HepG2 (cell line): Measurements from ENCODE around the gene NHERF2. TPM values are rescaled to one million over a fixed set of nuclear protein-coding genes. Genes with fewer than 3 reads are reported as not detected.
A peak's percentile ranks its signal among the peaks of the same experiment; 100 is the strongest.

Experiments
- ELF1 ChIP-seq: sonication (generic); formaldehyde crosslinking; IDR thresholded peaks from 2 replicates; pipeline ENCODE4 v1.4.0; 2020; ENCODE audit warnings: missing genetic modification reagents
- FOXK2 ChIP-seq: fragments of 450-650 bp; IDR thresholded peaks from 2 replicates; pipeline ENCODE4 v1.6.1; 2016
- GABPB1 ChIP-seq: IDR thresholded peaks from 2 replicates; pipeline ENCODE4 v1.6.1; 2016; ENCODE audit warnings: mild to moderate bottlenecking, missing genetic modification reagents, moderate library complexity, missing compliant biosample characterization
- HDAC6 ChIP-seq: fragments of 200-600 bp; sonication (generic); IDR thresholded peaks from 2 replicates; pipeline ENCODE4 v1.7.0; 2017; ENCODE audit warnings: mild to moderate bottlenecking, antibody characterized with exemption, low read length, low read depth
- HES4 ChIP-seq: sonication (generic); formaldehyde crosslinking; IDR thresholded peaks from 2 replicates; pipeline ENCODE4 v1.9.0; 2021; ENCODE audit warnings: mild to moderate bottlenecking, missing genetic modification reagents, borderline replicate concordance
- KDM2A ChIP-seq: sonication (generic); formaldehyde crosslinking; IDR thresholded peaks from 2 replicates; pipeline ENCODE4 v1.4.0; 2020; ENCODE audit warnings: low read depth, missing genetic modification reagents, borderline replicate concordance
- NR2F1 ChIP-seq, 2 experiments: fragments of 450-650 bp in 1 of 2; formaldehyde crosslinking in 1 of 2; IDR thresholded peaks; 2 replicates each; pipeline versions ENCODE4 v1.5.0 to v1.6.1; 2016 to 2020; ENCODE audit warnings: mild to moderate bottlenecking in 1 of 2, missing compliant biosample characterization in 1 of 2, missing genetic modification reagents in 1 of 2, moderate library complexity in 1 of 2
- NR2F6 ChIP-seq, 2 experiments: IDR thresholded peaks; 2 replicates each; pipeline ENCODE4 v1.6.1; 2016; ENCODE audit warnings: antibody characterized with exemption in 1 of 2, mild to moderate bottlenecking in 1 of 2
- ZNF138 ChIP-seq: sonication (generic); formaldehyde crosslinking; IDR thresholded peaks from 2 replicates; pipeline ENCODE4 v1.5.0; 2020; ENCODE audit warnings: mild to moderate bottlenecking, low read depth, missing genetic modification reagents
- ZNF335 ChIP-seq: sonication (generic); formaldehyde crosslinking; IDR thresholded peaks from 2 replicates; pipeline ENCODE4 v1.4.0; 2020; ENCODE audit warnings: missing genetic modification reagents
- ZNF460 ChIP-seq: sonication (generic); formaldehyde crosslinking; IDR thresholded peaks from 2 replicates; pipeline ENCODE4 v1.5.1; 2020; ENCODE audit warnings: missing genetic modification reagents, mild to moderate bottlenecking, borderline replicate concordance
- ZNF484 ChIP-seq: sonication (generic); formaldehyde crosslinking; IDR thresholded peaks from 2 replicates; pipeline ENCODE4 v1.5.1; 2020; ENCODE audit warnings: mild to moderate bottlenecking, low read depth, missing genetic modification reagents, borderline replicate concordance
- ZNF749 ChIP-seq: sonication (generic); formaldehyde crosslinking; IDR thresholded peaks from 2 replicates; pipeline ENCODE4 v1.8.0; 2022; ENCODE audit warnings: mild to moderate bottlenecking, missing genetic modification reagents, moderate library complexity, borderline replicate concordance
- polyA plus RNA-seq, 8 experiments: library from polyadenylated mRNA; depleted of rRNA in 3 of 8; stranded (reverse) in 7 of 8; unstranded in 1 of 8; fragments of >200 nt; fragmentation: Illumina TruSeq in 4 of 8; extraction: Trizol in 4 of 8; gene quantifications; 2 replicates each; pipeline versions ENCODE4 v1.2.1 to v1.2.3, GENCODE V29; 2011 to 2016; ENCODE audit warnings: low read depth in 4 of 8, missing spikeins in 1 of 8, mixed read lengths in 1 of 8; ENCODE audit not compliant: insufficient read depth in 1 of 8
- total RNA-seq, 5 experiments: library from RNA; depleted of rRNA; stranded (reverse); fragments of >200 nt; fragmentation: Illumina TruSeq; extraction: Trizol; gene quantifications; 2 replicates each; pipeline ENCODE4 v1.2.3, GENCODE V29; 2016; ENCODE audit warnings: low read depth in 1 of 5
- TF ChIP-seq, protein P1 (sequence below): sonication (generic); formaldehyde crosslinking; IDR thresholded peaks from 2 replicates; pipeline ENCODE4 v1.4.0; 2020; ENCODE audit warnings: mild to moderate bottlenecking, missing genetic modification reagents
- TF ChIP-seq, protein P2 (sequence below): sonication (generic); formaldehyde crosslinking; IDR thresholded peaks from 2 replicates; pipeline ENCODE4 v1.4.0; 2020; ENCODE audit warnings: missing genetic modification reagents
- TF ChIP-seq, protein P3 (sequence below): sonication (generic); formaldehyde crosslinking; IDR thresholded peaks from 2 replicates; pipeline ENCODE4 v1.9.0; 2021; ENCODE audit warnings: missing genetic modification reagents, borderline replicate concordance

The NHERF2 gene
- total and polyA plus RNA-seq, 2 of the 13 experiments (the other 11 are each of a cell fraction or from before 2014, with no cell fraction given): 23.7 to 39.3 TPM

DNA sequence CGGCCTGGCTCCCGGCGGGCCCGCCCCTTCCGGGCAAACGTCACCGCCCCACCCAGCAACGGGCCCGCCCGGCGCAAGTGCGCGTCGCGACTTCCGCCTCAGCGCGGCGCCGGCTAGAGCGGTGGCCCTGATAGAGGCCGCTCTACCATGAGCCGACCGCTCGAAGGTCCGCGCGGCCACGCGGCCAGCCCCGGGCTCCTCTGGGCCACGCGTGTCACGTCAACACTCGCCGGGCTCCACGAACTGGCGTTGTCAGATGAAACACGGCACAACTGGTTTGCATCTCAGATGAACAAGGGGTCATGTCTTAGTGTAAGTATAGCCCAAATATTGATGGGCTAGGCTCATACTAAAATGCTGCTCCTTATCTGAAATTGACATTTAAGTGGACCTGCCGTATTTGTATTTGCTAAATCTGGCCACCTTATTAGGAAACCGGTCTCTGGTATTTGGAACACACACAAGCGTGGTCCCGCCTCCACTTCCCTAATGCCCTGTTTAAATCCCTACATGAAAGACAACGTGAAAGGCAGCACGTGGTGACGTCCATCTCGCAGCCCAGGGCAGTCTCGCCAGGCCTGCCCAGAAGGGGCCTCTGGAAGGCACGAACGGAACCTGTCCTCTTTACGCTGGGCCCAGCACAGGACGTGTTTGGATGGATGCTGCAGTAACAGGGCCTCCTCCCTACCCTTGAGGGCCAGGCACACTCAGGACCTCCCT is 16.8 kb upstream of the NHERF2 start, which contains the start of gene ZNF598 (continued):
- TF ChIP-seq, protein P1, sequence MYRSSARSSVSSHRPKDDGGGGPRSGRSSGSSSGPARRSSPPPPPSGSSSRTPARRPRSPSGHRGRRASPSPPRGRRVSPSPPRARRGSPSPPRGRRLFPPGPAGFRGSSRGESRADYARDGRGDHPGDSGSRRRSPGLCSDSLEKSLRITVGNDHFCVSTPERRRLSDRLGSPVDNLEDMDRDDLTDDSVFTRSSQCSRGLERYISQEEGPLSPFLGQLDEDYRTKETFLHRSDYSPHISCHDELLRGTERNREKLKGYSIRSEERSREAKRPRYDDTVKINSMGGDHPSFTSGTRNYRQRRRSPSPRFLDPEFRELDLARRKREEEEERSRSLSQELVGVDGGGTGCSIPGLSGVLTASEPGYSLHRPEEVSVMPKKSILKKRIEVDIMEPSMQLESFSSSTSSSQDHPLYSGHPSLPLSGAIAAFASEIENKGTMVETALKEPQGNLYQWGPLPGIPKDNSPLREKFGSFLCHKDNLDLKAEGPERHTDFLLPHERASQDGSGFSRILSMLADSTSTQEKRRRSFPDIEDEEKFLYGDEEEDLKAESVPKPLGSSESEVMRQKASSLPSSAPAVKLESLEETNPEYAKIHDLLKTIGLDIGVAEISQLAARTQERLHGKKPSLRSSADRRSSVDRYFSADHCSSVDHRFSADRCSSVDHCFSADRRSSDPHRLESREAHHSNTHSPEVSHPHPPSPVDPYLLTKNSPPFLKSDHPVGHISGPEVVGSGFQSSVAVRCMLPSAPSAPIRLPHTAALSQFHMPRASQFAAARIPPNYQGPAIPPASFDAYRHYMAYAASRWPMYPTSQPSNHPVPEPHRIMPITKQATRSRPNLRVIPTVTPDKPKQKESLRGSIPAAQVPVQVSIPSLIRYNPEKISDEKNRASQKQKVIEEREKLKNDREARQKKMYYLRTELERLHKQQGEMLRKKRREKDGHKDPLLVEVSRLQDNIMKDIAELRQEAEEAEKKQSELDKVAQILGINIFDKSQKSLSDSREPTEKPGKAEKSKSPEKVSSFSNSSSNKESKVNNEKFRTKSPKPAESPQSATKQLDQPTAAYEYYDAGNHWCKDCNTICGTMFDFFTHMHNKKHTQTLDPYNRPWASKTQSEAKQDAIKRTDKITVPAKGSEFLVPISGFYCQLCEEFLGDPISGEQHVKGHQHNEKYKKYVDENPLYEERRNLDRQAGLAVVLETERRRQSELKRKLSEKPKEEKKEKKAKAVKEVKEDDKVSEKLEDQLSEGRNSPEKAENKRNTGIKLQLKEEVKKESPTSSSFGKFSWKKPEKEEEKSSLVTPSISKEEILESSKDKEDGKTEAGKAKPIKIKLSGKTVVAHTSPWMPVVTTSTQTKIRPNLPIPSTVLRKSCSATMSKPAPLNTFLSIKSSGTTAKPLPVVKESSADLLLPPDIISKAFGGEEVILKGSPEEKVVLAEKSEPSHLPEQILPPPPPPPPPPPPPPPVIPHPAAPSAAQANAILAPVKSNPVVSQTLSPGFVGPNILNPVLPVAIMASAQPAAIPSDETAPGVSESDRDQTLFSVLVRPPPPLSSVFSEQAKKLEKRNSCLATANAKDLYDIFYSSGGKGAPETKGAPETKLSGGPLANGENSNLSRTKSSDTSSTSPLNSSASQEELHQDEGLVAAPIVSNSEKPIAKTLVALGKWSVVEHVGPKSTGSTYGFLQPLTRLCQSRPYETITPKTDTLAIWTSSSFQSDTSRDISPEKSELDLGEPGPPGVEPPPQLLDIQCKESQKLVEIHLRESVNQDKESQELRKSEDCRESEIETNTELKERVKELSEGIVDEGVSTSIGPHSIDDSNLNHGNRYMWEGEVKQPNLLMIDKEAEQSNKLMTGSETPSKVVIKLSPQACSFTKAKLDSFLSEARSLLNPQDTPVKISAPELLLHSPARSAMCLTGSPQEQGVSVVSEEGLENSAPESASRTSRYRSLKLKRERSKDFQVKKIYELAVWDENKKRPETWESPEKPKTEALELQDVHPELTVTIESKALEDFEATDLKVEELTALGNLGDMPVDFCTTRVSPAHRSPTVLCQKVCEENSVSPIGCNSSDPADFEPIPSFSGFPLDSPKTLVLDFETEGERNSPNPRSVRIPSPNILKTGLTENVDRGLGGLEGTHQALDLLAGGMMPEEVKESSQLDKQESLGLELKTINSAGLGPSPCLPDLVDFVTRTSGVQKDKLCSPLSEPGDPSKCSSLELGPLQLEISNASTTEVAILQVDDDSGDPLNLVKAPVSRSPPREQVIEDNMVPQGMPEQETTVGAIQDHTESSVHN (CRISPR knock-in tag): no peak
- TF ChIP-seq HES4 (CRISPR knock-in tag) (no peak; the same call in 1 of the 2 replicates), HDAC6 (no peak), ZNF484 (no peak), NR2F1 (CRISPR knock-in tag; IDR thresholded peaks at IDR 0.05) (no peak), ELF1 (CRISPR knock-in tag) (peak; percentile 81), ZNF138 (CRISPR knock-in tag) (no peak), ZNF749 (CRISPR knock-in tag) (no peak), GABPB1 (CRISPR knock-in tag) (peak; percentile 95), KDM2A (CRISPR knock-in tag) (peak; percentile 83), ZNF335 (CRISPR knock-in tag) (no peak), ZNF460 (CRISPR knock-in tag) (no peak), NR2F6 (IDR thresholded peaks at IDR 0.05) (no peak), NR2F6 (CRISPR knock-in tag; IDR thresholded peaks at IDR 0.05) (peak; percentile 7; the same call in 1 of the 2 replicates), FOXK2 (no peak)
- TF ChIP-seq, protein P2, sequence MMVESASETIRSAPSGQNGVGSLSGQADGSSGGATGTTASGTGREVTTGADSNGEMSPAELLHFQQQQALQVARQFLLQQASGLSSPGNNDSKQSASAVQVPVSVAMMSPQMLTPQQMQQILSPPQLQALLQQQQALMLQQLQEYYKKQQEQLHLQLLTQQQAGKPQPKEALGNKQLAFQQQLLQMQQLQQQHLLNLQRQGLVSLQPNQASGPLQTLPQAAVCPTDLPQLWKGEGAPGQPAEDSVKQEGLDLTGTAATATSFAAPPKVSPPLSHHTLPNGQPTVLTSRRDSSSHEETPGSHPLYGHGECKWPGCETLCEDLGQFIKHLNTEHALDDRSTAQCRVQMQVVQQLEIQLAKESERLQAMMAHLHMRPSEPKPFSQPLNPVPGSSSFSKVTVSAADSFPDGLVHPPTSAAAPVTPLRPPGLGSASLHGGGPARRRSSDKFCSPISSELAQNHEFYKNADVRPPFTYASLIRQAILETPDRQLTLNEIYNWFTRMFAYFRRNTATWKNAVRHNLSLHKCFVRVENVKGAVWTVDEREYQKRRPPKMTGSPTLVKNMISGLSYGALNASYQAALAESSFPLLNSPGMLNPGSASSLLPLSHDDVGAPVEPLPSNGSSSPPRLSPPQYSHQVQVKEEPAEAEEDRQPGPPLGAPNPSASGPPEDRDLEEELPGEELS (CRISPR knock-in tag): no peak
- TF ChIP-seq, protein P3, sequence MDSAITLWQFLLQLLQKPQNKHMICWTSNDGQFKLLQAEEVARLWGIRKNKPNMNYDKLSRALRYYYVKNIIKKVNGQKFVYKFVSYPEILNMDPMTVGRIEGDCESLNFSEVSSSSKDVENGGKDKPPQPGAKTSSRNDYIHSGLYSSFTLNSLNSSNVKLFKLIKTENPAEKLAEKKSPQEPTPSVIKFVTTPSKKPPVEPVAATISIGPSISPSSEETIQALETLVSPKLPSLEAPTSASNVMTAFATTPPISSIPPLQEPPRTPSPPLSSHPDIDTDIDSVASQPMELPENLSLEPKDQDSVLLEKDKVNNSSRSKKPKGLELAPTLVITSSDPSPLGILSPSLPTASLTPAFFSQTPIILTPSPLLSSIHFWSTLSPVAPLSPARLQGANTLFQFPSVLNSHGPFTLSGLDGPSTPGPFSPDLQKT: no peak
